ENCODE results near the gene IFITM2.
"Not testable (repeated sequence)": the region's sequence is repeated elsewhere in the genome, so short reads cannot be mapped to it uniquely, and the experiment has no call there.

Gene IFITM2

DNA sequence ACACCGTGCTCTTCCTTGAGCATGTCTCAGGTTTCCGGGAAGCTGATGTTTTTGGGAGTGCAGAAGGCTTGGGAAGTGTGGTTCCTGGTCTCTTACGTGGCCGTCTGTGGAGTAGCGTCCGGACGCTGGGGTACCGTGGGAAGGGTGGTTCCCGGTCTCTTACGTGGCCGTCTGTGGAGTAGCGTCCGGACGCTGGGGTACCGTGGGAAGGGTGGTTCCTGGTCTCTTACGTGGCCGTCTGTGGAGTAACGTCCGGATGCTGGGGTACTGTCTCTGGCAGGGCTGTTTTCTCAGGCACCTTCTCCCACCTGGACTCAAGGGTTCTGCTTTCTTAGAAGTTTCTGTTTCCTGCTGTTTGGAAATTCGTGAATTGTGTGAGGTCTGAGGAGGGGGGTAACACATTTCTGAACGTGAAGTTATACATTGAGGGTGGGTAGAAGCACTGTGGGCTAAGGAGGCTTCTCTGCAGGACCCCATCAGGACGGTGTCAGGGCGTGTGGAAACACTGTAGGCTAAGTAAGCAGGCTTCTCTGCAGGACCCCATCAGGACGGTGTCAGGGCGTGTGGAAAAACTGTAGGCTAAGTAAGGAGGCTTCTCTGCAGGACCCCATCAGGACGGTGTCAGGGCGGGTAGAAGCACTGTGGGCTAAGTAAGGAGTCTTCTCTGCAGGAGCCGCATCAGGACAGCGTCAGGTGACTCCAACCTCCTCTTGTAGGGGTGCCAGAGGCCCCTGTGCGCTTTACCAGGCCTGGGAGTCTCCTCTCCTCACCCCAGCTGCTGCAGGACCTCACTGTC is 18.4 kb downstream of the IFITM2 start:
- DNase-seq (ENCODE audit: low read depth): no peak

DNA sequence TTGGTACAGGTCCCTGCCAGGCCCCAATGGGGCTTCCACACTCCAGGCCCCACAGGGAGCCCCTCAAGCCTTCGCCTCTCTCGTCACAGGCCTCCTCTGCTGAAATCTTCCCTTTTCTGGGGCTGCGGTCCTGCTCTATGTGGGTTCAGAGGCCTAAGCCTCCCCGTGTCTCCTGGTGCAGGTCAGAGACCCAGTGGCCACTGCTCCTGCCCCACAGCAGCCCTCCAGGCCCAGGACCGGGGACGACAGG is 18.9 kb downstream of the IFITM2 start:
- DNase-seq (ENCODE audit: low read depth): no peak

DNA sequence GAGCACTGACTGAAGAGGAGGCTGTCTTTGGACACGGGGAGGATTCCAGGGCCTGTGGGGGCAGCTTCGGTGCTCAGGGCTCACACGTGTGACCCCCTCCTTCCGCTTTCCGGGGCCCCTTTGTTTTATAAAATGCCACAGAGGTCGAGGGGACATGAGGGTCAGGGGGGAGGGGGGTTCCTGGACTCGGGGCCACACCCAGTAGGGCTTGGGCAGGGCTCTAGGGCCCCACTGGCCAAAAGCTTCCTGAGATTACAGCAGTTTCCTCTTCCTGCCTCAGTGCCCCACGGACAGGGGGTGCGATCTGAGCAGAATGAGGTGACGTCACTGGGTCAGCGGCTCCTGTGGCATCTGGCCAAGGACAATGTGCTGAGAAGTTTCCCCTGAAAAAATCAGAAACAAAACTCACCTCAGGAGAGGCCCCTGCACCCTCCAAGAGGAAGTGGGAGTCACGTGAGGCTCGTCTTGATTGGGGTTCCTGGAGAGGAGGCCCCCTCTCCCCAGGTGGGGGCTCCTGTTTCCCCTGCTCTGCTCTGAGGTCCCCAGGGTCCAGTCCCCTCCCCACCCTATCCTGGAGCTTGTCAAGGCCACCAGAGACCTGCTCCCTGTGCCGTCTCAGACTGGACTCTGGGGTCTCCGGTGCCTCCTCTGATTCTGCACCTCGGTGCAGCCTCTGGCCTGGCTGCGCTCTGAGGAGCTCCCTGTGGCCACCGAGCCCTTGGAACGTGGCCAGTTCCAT is 19.4 kb downstream of the IFITM2 start:
- DNase-seq (ENCODE audit: low read depth): no peak

DNA sequence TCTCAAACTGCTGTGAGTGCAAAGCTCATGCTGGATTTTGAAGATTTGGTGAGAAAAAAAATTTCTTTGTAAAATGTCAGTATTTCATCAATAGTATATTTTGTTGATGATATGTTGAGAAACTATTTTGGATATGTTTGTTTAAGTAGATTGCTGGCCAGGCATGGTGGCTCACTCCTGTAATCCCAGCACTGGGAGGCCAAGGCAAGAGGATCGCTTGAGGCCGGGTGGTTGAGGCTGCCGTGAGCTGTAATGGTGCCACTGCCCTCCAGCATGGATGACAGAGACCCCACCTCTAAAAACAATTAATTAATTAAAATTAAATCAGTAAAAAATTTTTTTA is 19.9 kb downstream of the IFITM2 start:
- no peak for DNase-seq (ENCODE audit: low read depth)

DNA sequence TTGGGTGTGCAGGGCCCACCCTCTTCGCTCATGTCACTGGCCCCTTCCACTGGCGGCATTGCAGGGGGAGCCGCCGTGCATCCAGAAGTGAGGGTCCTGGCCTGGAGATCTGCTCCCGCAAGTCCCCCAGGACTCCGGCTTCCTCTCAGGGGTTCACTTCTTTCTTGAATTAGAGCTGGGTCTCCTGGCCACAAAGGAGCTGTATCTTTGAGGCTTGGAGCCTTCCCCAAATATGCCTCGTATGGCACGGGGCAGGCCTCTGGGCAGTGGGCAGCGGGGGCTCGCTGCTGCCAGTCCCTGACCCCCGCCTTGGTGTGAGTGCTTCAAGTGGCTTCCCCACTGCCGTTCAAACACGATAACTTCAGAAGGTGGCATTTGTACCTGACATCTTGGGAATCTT is 20.4 kb downstream of the IFITM2 start:
- no peak for DNase-seq (ENCODE audit: low read depth)

DNA sequence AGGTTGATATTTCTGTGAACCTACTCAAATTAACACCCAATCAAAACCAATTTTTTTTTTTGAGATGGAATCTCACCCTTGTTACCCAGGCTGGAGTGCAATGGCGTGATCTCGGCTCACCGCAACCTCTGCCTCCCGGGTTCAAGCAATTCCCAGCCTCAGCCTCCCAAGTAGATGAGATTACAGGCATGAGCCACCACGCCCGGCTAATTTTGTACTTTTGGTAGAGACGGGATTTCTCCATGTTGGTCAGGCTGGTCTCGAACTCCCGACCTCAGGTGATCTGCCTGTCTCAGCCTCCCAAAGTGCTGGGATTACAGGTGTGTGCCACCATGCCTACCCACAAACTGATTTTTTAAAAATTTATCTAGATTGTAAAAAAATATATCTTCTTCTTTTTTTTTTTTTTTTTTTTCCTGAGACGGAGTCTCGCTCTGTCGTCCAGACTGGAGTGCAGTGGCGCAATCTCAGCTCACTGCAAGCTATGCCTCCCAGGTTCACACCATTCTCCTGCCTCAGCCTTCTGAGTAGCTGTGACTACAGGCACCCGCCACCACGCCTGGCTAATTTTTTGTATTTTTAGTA is 21.0 kb downstream of the IFITM2 start:
- not testable (repeated sequence) for DNase-seq (ENCODE audit: low read depth)

DNA sequence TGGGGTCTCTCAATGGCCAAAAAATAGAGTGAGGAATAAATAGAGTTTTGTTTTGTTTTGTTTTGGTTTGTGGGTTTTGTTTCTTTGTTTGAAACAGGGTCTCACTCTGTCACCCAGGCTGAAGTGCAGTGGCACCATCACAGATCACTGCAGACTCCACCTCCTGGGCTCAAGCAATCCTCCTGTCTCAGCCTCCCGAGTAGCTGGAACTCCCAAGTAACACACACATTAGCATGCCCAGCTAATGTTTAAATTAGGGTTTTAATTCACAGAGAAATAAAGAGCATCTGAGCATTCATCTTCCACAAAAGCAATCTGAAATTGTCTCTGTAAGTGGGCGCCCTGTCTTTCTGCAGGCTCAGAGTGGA is 22.3 kb downstream of the IFITM2 start:
- no peak for DNase-seq (ENCODE audit: low read depth)

DNA sequence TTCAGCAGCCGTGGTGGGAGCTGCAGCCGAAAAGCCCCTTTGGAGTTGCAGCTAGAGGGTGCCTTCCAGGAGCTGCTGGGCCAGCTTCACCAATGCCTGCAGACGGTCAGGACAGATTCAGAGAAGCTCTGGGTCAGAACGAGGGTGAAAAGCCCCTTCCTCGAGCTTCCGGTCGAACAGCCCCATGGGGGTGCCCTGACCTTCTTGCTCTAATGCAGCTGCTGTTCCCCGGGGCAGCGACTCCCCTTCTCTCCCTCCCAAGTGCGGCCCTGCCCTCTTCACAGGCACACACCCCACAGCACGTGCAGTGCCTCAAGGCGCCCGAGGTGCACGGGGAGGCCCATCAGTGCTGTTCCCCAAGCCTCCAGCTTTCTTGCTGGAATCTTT is 22.7 kb downstream of the IFITM2 start:
- no peak for DNase-seq (ENCODE audit: low read depth)

DNA sequence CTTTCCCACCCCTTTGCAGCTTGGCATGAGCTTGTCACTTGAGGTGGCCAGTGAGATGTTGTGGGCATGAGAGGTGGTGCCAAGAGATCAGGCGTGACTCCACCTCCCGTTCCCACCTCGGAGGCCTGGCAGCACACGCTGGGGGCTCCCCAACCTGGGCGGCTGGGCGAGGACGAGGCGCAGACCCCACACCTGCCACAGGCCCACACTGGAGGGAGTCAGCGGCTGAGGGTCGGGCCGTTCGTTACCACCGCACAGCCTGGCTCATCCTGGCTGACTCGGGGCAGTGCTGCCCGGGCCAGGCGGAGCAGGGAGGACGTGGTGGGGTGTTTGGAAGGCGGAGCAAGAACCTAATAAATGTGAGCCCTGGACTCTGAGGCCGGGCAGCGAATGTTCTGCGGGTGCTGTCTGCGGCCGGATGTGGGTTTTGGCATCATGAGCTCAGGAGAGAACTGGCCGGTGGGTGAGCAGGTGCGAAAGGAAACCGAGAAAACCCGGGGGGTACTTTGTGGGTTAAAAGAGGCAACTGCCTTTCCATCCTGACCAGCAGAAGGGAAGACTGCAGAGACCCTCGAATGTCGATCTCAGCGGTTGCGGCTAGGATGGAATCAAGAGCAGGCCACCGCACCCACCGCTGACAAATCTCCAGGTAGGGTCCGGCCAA is 23.2 kb downstream of the IFITM2 start:
- DNase-seq (ENCODE audit: low read depth): no peak

DNA sequence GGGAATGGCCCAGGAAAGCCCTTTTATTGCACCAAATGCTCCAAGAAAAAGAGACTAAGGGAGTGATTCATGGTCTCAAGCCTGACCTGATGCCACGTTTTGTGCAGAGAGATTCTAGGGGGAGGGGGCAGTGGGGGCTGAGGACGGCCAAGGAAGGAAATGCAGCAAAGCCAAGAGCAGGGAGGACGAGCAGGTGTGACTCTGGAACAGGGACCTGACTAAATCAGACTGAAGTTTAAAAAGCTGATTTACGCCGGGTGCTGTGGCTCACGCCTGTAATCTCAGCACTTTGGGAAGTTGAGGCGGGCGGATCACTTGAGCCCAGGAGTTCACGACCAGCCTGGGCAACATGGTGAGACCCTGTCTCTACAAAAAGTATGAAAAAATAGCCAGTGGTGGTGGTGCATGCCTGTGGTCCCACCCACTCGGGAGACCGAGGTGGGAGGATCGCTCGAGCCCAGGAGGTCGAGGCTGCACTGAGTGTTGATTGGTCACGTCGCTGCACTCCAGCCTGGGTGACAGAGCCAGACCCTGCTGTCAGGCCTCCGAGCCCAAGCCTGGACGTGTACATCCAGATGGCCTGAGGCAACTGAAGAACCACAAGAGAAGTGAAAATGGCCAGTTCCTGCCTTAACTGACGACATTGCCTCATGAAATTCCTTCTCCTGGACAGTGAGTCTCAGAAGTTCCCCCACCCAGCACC is 23.9 kb downstream of the IFITM2 start:
- no peak for DNase-seq (ENCODE audit: low read depth)

DNA sequence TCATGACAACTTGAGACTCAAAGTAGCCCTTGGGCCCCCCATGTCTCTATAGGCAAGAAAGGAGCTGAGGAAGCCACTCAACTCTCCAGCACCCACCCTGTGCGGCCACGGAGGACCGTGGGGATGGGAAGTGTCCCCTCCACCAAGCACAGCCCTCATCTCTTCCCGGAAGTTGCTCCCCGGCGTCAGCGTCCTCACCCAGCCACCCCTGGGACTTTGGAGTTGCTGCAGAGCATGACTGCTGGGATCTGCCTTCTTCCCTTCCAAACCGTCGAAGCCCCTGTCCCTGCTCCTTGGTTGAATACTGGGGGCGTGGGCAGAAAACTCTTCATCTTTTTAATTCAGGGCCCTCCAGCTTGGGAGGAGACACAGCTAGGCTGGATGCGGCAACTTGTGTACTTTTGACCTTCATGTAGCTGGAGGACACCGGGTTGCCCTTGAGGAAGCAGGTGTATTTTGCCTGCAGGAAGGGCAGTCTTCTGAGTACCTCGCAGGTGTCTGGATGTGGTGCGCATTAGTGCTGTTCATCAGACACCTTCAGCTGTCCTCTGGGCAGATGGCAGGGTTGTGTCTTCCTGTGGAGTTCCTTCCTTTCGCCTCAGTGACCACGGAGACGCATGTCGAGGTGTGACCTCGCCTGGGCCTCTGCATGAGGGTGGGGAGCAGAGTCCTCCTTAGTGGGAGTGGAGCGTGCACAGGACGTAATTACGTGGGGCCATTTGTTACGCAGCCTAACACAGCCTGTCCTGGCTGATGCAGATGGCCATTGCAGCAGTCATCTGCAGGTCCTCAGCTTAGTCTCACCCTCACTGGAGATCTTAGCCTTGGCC is 25.2 kb downstream of the IFITM2 start:
- DNase-seq (ENCODE audit: low read depth): no peak

DNA sequence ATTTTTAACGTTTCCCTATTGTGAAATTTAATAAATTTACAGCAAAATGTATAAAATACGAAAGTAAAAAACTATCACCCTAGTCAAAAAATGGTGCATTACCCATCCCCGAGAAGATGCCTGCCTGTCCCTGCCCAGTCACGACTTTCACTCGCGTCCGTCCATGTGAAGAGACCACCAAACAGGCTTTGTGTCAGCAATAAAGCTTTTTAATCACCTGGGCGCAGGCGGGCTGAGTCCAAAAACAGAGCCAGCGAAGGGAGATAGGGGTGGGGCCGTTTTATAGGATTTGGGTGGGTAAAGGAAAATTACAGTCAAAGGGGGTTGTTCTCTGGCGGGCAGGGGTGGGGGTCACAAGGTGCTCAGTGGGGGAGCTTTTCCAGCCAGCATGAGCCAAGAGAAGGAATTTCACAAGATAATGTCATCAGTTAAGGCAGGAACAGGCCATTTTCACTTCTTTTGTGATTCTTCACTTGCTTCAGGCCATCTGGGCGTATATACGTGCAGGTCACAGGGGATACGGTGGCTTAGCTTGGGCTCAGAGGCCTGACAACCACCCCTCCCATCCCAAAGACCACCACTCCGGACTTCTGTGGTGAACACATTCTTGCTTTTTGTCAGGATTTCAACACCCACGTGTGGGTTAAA is 26.1 kb downstream of the IFITM2 start:
- not testable (repeated sequence) for DNase-seq (ENCODE audit: low read depth)

DNA sequence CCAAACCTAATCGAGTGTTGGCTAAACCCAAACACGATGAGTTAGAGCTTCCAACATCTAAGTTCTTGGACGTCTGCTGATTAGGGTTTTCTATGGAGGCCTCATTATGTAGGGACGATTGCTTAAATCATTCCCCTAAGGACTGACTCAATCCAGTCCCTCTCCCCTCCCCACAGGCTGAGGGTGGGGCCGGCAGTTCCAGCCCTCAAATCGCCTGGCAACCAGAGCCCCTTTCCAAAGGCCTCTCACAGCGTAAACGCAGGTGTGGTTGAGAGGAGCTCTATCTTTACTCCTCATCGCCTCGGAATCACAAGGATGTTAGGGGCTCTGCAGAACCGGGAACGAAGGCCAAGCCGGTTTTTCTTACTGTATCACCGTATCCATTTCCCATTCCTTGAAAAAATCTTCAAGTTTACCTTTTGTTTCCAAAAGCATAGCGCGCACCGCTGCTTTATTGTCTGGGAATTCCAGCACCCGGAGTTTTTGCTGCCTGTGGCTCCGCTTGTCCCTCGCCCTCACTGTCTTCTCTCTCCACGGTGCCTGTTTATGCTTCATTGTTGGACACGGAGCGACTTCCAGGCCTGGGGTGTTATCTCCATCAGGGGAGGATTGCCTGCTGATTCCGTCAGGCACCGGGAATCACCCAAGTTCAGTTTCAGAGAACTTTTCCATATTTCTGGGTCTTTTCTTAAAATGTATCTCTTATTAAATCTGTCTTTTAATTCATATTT is 26.8 kb downstream of the IFITM2 start:
- no peak for DNase-seq (ENCODE audit: low read depth)

DNA sequence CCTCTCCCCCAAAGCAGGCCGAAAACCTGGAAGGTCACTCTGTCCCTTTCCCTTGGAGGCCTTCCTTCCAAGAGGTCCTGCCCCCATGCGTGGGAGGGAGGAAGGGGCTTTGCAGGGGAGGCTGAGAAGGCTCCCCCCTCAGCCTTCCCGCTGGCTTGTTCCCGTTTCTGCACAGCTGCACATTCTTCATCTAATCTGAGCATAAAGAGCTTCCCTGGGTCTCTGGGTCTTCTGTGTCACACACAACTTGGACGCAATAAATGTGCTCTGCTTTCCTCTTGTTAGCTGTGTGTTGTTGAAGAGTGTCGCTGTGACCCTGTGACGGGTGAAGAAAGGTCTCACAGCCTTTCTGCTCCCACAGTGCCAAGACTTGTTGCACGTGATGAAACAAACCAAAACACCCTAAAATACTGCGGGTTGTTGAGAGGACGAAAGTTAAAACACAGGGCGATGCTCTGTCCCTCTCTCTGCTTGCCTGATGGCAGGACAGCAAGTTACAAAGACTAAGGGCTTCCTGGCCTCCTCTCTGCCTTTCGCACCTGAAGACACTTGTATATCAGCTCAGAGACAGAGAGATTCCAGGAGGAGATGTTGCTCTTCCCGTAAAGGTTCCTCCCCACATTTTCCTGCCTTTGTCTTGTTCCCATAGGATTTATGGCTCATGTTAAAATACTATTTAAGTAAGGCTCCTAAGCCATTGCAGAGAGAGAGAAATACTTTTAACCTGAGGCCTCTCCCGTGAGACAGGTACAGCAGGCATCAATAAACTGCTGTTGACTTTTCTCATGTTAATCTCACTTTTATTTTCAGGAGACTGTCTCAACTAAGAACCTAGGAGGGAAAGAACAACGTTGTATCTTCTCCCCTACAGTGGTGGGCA is 28.4 kb downstream of the IFITM2 start:
- DNase-seq (ENCODE audit: low read depth): no peak

DNA sequence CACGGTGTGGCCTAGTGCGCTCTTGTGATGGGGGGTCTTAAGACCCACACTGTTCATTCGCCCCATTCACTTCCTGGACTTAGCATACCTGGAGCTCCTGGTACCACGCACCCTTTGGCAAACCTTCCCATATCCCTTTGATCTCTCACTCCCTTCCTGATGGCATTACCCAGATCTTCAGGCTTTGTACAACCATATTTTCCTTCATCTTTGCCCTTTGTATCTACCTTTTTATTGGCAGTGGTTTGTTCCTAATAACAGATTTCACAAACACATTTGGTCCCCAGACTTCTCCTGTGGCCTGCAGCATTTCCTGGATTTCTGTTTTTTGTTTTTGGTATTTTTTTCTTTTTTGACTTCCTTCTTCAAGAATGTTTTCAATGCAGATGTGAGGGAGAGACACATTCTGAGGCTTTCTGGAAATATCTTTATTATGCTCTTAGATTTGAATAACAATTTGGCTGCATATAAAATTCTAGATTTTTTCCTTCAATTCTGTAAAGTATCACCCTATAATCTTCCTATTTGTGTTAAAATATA is 29.1 kb downstream of the IFITM2 start:
- no peak for DNase-seq (ENCODE audit: low read depth)

DNA sequence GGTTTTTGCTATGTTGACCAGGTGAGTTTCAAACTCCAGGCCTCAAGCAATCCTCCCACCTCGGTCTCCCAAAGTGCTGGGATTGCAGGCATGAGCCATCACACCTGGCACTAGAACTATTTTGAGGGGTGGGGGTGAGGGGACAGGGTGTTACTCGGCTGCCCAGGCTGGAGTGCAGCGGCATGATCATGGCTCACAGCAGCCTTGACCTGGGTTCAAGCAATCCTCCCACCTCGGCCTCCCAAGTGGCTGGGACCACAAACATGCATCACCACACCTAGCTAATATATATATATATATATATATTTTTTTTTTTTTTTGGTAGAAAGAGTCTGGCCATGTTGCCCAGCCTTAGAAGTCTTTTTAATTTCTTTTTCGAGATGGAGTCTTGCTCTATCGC is 30.1 kb downstream of the IFITM2 start:
- no peak for DNase-seq (ENCODE audit: low read depth)

DNA sequence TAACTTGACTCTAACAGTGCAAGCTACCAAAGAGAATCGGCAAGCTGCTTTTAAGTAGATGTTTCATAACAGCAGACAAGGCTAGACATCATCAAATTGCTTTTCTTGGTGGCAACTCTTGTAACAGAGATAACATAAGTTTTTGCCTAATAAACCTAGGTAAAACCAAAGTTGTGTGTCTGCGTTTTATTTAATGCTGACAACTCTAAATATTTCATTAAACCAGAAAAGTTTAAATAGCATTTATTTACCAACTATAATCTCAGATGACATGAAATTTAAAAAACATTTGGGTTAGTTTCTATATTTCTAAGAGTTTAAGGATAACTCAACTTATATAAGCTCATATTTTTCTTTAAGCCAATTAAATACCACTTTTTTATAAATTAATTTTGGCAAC is 32.3 kb downstream of the IFITM2 start:
- no peak for DNase-seq (ENCODE audit: low read depth)

DNA sequence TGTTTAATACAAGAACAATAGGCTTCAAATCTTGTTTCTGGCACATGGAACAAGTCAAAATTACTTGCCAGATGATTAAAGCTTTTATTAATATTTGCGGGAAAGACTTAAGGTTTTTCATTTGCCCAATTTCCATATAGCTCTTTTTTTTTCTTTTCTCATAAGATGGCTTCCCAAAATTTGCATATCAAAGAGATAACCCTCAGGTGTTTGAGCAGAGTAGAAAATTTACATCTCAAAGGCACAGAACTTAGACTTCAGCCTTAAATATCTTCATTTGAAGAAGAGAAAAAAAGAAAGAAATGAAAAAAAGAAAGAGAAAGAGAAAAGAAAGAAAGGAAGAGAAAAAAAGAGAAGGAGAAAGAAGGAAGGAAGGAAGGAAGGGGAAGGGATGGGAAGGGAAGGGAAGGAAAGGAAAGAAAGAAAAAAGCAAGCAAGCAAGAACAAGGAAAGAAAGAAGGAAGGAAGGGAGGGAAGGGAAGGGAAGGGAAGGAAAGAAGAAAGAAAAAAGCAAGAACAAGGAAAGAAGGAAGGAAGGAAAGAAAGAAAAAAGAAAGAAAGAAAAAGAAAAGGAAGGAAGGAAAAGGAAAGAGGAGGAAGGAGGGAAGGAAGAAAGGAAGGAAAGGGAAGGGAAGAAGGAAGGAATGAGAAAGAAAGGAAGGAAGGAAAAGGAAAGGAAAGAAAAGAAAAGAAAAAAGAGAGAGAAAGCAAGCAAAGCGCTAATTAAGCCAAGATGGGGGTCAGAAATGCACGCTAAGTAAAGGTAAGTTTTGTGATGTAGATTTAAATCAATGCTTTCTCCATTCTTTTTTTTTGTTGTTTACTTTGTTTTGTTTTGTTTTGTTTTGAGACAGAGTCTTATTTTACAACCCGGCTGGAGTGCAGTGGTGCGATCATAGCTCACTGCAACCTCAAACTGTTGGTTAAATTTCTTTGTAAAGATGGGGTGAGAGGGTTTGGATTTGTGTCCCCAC is 33.2 kb downstream of the IFITM2 start:
- no peak for DNase-seq (ENCODE audit: low read depth)

Measured in stimulated activated CD8-positive, alpha-beta memory T cell treated with anti-CD3 and anti-CD28 coated beads, Interleukin-15, amount 100 ng/mL, for 1 hour (primary cell).